Left hindlimb (tissue), 1 donor: ENCODE results near the gene BCS1L.

Experiments
- DNase-seq: peaks from one replicate; pipeline ENCODE4 v3.0.0-alpha.2; 2018

BCS1L gene, protein sequence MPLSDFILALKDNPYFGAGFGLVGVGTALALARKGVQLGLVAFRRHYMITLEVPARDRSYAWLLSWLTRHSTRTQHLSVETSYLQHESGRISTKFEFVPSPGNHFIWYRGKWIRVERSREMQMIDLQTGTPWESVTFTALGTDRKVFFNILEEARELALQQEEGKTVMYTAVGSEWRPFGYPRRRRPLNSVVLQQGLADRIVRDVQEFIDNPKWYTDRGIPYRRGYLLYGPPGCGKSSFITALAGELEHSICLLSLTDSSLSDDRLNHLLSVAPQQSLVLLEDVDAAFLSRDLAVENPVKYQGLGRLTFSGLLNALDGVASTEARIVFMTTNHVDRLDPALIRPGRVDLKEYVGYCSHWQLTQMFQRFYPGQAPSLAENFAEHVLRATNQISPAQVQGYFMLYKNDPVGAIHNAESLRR

GRCh38 chr2:218659258-218659987 lies at the start of gene BCS1L, which contains the start of gene ZNF142:
Gene BCS1L (plus strand): TSS chr2:218659683. CDS start chr2:218660988, 1,305 bp downstream.
Gene ZNF142 (minus strand): TSS chr2:218659623. CDS start chr2:218656429, 3,194 bp downstream.
- peak; percentile 94 for DNase-seq

DNA sequence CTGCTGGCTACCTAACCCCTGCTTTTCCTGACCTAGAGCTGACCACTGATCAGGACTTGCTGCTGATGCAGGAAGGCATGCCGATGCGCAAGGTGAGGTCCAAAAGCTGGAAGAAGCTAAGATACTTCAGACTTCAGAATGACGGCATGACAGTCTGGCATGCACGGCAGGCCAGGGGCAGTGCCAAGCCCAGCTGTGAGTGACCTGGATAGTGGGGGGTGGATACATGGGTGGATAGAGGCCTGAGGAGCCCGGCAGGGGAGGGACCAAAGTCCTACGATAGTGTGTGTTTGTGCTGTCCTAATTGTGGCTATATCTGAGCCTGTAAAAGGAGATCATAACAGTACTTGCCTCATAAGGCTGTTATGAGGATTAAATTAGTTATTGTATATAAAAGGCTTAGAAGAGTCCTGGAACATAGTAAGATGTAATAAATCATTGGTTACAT lies 43.6 kb upstream of the BCS1L start:
- DNase-seq: no peak

DNA sequence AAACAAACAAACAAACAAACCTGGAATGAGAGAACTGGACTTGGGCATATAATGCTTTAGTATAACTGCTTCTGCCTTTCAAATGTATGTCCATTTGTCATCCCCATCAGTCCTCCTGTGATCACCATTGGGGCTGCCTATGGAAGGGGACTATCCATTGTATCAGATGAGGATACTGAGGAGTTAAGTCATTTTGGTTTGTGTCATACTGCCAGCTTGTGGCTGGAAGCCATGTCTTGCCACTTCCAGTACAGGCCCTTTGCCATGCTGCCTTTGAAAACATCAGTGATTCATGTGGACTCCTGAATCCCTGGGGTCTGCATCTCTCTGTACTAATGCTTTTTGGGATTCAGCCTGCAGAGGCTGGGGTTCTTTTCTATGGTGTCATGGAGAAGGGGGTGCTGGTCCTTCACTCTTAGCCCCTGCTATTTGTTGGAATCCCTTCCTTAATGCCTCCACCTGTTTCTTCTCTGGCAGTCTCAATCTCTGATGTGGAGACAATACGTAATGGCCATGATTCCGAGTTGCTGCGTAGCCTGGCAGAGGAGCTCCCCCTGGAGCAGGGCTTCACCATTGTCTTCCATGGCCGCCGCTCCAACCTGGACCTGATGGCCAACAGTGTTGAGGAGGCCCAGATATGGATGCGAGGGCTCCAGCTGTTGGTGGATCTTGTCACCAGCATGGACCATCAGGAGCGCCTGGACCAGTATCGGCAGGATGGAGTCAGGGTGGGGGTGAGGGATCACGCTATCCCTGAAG lies 41.2 kb upstream of the BCS1L start:
- DNase-seq: no peak

- DNase-seq: no peak
Measured at GRCh38 chr2:218621007-218621406, 38.5 kb upstream of the BCS1L start.

DNA sequence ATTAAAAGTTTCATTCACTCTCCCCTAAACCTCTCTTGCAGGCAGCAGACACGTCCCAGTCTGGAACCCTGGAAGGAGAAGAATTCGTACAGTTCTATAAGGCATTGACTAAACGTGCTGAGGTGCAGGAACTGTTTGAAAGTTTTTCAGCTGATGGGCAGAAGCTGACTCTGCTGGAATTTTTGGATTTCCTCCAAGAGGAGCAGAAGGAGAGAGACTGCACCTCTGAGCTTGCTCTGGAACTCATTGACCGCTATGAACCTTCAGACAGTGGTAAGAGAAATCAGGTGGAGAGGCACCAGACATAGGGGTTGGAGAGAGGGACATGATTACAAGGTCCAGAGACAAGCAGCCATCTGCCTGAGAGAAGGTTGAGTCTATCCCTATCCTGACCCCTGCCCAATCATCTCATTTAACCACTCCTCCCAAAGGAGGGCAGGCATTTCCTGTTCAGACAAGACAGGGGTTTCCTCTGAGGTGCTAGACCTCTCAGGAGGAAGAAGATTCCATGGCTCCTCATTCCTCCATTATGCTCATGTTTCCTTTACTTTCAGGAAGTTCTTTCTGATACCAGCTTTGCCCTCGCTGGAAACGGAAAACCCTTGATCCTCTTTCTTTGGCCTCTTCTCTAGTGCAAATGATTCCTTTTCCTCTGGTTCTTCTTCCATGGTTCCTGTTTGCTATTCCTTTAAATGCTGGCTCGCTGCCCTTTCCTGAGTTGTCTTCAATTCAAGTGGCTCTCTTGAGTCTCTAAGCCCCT lies 36.7 kb upstream of the BCS1L start:
- DNase-seq: no peak

DNA sequence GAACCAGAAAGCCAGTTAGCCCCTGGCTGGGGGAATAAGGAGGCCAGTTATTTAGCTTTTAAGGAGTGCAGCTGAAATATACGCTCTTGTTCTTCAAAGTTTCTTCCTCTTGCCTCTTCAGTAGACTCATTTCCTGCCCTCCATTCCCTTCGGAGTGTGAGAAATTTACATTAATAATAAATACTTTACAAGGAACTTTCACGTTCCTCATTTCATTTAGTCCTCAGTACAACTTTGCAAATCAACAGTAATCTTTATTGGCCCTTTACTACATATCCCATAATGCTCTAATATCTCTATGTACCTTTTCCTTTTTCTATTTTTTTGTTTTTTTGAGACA lies 36.1 kb upstream of the BCS1L start:
- DNase-seq: no peak

DNA sequence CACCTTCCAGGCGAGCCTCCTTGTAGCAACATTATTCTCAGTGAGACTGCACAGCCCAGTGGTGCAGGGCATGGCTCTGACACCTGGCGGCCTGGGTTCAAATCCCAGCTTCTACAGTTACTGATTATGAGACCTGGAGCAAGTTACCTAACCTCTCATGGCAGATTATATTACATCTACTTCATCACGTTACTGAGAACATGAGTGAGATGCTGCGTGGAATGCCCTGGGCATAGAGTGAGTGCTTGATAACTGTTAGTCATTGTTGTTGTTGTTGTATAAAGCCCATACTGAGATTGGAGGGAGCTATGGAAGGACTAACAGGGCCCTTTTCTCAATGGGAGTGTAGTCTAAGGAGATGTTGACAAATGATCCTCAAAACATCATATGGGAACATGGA lies 33.1 kb upstream of the BCS1L start:
- DNase-seq: no peak

- DNase-seq: no peak
Measured at GRCh38 chr2:218627939-218628338, 31.5 kb upstream of the BCS1L start.

GRCh38 chr2:218631837-218632236 lies 27.6 kb upstream of the BCS1L start:
- DNase-seq: no peak

DNA sequence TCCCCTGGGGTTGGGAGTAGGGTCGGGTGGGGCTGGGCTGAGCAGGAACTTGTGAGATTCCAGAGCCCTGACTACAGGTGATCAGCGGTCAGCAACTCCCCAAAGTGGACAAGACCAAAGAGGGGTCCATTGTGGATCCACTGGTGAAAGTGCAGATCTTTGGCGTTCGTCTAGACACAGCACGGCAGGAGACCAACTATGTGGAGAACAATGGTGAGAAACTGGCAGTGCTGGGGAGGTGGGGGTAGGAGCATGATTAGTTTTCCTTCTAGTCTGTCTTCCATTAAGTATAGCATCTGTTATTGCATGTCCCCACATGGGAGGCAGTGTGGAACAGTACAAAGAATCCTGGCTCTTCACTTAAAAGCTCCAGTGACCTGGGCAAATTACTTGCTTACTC lies 23.8 kb upstream of the BCS1L start:
- DNase-seq: no peak

- DNase-seq: no peak
Measured at GRCh38 chr2:218638372-218638771, 21.1 kb upstream of the BCS1L start.

DNA sequence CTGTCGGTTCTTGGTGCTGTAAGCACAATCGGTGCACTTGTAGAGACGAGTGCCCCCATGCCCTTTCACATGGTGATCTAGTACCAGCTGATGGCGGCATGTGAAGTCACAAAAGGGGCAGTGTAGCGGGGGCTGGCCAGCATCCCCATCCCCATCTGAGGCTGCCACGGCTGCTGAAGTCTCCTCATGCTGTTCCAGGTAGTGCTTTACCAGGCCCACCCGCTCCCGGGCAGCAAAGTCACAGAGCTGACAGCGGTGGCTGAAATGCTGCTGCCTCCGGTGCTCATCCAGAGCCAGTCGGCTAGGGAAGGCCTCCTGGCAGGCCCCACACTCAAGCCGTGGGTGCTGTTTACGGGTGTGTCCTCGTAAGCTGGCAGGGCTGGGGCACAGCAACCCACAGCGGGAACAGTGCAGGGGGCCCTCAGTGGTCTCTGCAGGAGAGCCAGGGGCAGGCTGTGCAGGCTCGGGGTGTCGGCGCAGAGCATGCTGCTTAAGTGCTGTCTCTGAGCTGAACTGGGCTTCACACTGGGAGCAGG lies 17.3 kb upstream of the BCS1L start:
- no peak for DNase-seq

DNA sequence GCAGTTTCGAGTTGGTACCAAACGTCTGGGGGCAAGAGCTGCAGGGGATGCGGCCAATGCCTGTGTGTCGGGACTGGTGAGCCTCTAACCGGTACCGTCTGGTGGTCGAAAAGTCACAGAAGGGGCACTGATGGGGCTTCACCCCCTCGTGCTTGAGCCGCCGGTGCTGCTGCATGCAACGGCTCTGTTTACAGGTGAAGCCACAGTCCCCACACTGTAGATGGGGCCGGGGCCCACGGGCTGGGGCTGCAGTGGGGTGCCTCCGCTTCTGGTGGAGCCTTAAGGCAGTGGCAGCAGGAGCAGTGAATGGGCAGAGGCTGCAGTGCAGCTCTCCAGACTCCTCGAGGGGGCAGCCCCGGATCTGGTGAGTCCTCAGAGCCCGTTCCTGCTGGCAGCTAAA lies 16.7 kb upstream of the BCS1L start:
- DNase-seq: no peak

- no peak for DNase-seq
Measured at GRCh38 chr2:218643751-218644310, 15.7 kb upstream of the BCS1L start.

DNA sequence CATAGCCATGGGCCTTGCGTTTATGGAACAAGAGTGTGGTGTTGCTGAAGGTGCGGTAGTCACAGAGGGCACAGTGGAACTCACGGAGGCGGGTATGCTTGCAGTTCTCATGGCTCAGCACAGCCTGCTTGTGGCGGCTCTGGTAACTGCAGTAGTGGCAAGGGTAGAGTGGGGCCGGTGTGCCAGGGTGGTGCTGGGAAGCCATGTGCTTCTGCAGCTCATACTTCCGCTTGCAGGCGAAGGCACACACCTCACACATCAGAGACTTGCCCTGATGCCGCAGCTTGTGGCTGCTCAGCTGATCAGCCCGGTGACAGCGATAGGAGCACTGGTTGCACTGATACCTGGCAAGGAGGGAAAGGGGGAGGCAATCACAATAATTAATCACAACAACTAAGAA lies 14.8 kb upstream of the BCS1L start:
- DNase-seq: no peak

- DNase-seq: no peak
Measured at GRCh38 chr2:218645126-218645525, 14.4 kb upstream of the BCS1L start.

GRCh38 chr2:218648088-218648786 lies 11.2 kb upstream of the BCS1L start:
- no peak for DNase-seq

DNA sequence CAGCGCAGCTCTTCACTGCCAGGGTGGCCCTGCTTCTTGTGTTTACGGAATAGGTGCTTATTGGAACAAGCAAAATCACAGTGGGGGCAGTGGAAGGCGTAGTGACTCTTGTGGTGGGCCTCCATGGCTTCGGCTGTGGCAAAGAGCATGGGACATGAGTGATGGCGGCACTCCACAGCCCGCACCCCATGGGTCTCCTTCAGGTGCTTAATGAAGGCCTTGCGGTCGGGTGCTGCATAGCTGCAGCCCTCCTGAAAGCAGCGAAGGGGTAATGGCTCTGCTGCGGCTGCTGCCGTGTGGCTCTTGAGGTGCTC lies 10.7 kb upstream of the BCS1L start:
- DNase-seq: no peak

DNA sequence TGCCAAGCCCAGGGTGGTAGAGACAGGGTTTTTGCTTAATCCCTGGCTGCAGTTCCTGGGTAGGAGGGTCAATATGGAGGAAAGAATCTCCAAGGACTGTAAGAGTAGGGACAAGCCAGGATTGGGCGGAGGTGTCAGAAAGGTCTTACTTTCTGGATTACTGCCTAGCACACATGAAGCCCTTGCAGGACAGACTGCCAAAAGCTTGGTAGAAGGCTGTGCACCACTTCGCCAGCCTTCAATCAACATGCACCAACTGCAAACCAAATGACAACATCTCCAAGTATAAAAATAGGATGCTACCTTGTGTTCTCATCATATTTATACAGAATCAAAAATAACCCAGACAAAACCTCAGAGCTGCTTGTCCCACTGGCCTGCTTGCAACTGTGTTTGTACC lies 3.7 kb upstream of the BCS1L start:
- DNase-seq: no peak

GRCh38 chr2:218658671-218659257 lies 719 bp upstream of the BCS1L start:
- DNase-seq: no peak

DNA sequence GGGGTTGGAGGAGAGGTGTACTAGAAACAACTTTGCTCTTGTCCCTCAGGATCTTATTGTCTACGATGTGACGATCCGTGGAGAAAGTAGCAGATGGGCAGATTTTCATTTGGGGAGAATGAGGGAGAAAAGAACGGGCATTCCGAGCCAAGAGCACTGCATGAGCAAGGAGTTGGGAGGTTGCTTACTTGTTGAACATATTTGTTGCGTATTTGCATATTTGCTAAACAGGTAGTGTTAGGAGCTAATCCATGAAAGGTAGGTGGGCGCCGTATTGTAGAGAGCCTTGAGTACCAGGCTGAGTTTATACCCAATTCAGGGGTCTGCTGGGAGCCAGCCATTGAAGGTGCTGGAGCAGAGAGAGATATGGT lies 490 bp downstream of the BCS1L start:
- DNase-seq: no peak
